Stimulated activated CD4-positive, alpha-beta T cell treated with anti-CD3 and anti-CD28 coated beads, Interleukin-1b, Interleukin-23, amount 100 ng/mL, for 24 hours (primary cell): ENCODE measurements around the gene PAK5.
A peak's percentile ranks its signal among the peaks of the same experiment; 100 is the strongest.

Experiments
- DNase-seq, 4 experiments: peaks; one replicate each; pipeline ENCODE4 v3.0.0-alpha.2; 2020; ENCODE audit warnings: low read depth in 4 of 4, low spot score in 1 of 4

Gene PAK5

DNA sequence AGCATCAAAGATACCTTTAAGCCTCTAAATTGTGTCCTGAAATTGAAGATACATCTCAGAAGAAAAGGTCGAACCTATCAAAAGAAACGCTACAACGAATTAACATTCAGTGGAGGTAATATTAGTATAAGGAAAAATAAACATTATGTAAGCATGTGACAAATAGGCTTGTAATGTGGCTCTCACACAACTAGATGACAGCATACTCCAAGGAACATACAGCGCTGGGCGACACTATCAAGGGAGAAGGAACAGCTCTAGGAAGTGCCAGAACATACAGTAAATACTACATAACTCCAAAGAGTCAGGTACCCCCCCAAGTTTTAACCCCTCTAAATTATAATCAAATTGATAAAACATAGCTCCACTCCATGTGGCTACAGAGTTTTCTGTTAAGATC is 220.9 kb downstream of the PAK5 start:
- no peak for DNase-seq

DNA sequence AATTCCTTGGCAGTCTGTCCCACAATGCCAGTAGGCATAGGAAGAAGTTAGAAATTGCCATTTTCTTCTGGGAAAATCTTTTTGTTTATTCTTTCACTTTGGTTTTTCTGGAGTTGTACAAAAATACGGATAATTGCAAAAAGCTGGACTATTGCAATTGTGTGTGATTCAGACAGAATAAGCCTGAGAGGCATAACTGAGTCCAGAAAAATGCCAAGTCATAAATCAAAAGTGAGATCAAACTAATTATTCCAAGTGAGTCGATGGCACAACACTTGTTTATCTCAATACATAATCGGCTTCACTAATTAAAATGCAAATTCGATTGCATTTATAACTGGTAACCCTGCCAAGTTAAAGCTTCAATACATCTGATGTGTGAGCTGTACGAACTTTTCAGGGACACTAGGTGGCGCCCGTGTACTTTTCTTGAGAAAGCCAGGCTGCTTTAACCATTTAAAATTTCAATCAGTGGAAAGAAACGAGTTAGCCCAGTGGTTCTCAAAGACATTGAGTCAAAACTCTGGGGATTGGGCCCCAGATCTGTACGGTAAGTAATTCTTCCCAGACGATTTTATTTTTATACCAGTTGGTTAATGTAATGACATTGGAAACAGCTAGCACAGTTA is 221.9 kb downstream of the PAK5 start:
- peak; percentile 7 to 21 (median 20) for DNase-seq

DNA sequence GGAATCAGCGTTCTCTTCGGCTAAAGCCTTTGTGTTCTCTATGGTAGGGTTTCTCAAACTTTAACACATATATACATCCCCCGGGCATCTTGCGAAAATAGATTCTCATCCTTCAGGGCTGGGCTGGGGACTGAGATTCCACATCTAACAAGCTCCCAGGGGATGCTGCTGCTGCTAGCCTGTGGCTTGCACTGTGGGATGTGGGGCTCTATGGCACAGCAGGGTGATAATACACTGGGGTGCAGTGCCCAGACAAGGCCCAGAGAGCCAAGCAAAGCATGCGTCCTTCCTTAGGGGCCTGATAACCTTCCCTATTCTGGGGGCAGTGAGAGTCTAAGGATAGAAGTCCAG is 222.4 kb downstream of the PAK5 start:
- no peak for DNase-seq

DNA sequence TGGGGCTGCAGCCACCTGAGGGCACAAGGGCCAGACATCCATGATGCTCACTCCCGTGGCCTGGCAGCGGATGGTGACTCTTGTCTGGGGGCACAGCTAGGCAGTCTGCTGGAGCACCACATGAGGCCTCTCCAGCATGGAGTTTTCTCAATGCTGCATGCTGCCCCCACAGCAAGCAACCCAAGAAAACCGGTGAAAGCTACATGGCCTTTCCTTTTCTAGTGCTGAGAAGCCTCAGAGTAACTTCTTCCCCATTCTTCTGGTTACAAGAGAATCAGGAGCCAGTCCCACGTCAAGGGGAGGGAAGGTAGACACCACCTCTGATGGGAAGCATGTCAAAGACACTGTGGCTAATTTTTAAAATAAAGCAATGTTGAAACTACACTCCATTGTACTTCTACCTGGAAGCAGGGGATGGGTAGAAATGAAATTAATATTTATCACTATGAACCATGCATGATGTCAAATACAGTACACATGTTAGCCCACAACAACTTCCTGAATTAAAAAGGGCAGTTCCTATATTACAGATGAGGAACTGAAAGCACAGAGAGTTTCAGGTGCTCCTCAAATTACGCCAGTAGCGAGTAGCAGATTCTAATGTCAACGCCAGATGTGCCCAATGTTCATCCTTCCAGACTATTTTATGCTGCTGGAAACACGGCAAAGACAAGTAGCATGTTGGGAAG is 223.0 kb downstream of the PAK5 start:
- DNase-seq, result no peak

DNA sequence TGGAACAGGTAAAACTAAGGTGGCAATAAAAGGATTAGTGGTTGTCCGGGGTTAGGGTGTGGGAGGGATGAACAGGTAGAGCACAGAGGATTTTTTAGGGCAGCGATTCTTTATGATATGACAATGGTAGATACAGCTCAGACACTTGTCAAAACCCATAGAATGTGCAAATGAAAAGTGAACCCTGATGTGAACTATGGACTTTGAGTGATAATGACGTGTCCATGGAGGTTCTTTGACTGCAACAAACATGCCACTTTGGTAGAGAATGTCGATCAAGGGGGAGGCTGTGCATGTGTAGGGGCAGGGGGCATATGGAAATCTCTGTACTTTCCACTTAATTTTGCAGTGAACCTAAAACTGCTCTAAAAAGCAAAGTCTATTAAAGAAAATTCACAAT is 223.8 kb downstream of the PAK5 start:
- no peak for DNase-seq

DNA sequence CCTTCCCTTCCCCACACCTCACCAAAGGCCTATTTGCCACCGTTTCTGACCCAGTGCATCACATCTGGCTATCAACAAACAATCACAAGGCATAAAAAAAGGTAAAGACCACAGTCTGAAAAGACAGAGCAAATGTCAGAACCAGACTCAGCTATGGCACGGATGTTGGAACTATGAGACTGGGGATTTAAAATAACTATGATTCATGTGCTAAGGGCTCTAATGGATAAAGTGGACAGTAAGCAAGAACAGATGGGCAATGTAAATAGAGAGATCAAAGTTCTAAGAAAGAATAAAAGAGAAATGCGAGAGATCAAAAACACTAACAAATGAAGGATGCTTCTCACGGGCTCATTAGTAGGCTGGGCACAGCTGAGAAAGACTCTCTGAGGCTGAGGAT is 225.0 kb downstream of the PAK5 start:
- no peak for DNase-seq

DNA sequence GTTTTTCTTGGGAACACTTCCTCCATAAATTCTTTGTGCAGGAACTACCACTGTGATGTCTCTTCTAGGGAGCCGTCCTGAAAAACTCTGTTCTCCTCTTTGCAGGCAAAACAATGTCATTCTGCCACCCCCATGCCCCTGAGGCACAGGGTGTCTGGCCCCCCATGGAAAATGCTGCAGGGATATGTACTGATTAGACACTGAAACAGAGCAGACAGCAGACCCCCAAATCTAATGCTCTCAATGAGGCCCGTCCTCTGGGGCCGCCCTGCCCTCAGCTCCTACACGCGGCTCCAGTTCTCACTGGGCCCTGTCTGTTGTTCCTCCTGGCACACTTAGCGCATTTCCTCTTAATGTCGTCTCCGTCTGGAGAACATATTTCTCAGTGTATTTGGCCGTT is 227.0 kb downstream of the PAK5 start:
- DNase-seq, result no peak

DNA sequence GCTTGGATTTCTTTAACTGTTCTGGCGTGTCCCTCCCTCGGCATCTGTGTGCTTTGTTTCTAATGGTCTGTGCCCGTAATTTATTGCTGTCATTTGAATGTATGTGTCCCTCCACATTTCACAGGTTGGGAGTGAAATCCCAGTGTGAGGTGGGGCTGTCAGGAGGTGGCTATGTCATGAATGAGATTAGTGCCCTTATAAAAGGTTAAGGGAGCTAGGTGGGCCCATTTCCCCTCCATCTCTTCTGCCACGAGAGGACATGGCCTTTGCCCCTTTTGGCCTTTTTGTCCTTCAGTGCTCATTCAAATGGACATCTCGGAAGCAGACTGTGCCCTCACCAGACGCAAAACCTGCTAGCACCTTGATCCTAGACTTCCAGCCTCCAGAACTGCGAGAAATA is 228.2 kb downstream of the PAK5 start:
- DNase-seq, result no peak

DNA sequence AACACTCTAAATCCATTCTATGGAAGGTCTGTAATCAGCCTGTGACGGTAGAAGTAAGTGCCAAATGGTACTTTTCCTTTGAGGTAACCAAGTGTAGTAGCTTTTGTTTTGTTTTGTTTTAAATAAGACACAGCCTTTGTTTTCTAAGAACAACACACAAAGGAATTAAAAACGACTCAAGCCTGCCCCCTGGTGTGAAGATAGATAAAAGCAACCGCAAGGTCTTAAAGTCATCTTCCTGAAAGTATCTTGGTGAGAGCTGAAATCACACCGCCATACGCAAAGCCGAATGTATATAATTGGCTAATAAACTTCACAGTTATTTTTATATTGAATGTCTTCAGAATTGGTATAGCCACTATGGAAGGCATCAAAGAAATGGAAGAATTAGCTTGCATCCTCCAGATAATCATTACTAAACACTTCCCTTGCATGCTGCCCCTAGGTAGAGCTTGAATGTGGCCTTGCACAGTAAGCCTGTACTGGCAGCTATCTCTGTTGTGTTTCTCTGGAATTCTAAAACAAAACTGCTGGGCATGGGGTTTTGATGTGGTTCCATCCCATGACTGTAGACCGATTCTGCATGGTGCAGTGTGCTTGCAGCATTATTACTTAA is 228.9 kb downstream of the PAK5 start:
- peak in 3 of 4 experiments; percentile 4 to 36 (median 12) for DNase-seq

DNA sequence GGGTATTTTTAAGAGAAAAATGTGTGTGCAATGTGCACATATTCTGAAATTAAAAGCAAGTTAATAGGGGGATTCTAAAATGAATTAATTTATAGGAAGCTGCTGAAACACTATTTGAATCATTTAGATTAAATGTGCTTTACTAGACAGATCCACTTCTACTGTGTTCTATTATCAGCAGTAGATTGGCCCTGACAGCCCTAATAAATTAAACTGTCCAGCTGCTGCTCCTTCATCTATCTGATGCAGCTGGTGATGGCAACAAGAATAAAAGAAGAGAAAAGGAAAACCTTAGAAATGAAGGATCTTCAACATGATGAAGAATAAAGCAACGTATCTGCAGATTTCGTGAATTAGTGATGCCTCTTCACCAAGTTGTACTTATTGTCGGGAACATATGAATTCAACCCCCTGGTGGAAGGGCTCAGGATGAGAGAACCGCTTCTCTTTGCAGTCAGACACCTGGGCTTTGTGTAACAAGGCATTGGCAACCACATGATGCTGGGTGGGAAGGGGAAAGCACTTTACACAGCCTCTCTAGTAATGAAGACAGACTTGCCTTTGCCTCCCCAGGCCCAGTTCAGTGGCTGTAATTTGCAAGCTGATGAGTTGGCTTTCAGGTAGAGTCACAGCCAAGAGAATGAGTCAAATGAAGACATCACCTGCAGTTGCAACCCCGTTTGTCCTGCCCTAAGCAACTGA is 230.1 kb downstream of the PAK5 start:
- DNase-seq, result no peak

DNA sequence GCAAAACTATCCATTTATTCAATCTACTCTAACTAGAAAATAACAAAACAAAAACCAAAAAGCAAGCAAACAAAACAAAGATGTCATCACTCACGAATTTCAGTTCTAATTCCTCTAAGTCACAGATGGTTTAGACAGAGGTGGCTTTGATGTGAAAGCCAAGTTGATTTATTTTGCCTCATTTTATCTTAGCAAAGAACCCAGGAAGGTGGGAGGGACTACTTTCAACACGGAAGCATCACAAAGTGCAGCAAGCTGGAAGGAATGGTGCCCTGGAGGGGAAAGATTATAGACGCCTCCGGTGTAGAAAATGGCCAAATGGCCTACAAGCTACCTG is 236.1 kb downstream of the PAK5 start:
- no peak for DNase-seq

DNA sequence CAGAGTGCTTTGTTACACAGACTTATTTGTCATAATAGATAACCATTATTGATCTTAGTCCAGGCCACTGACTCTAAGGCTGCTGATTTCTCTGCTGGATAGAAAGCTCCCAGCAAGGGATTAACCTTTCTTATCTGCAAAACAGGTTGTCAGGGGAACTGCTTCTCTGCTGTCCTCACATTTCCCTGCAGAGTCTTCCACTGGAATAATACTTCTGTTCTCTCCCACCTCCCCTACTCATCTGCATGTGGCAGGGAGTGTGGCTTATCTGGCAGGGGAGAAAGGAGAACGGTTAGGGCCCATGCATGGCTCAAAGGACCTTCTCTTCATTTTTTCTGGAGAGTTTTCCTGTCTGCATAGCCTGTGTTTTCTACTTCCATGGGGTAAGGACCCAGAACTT is 238.3 kb downstream of the PAK5 start:
- DNase-seq, result no peak

DNA sequence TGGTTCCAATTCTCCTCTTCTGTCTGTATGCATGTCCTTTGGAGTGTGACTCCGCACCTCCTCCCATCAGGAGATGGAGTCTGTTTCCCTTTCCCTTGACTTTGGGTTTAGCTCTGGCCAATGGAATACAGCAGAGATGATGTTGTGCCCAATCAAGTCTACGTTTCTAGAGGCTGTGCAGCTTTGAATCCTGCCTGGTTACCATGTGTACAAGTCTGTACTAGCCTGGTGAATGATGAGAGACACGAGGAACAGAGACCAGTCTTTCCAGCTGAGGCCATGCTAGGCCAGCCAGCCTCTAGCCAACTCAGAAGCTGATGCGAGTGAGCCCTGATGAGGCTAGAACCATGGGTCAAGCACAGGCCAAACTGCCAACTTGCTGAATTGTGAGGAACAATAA is 241.3 kb downstream of the PAK5 start:
- DNase-seq, result no peak

DNA sequence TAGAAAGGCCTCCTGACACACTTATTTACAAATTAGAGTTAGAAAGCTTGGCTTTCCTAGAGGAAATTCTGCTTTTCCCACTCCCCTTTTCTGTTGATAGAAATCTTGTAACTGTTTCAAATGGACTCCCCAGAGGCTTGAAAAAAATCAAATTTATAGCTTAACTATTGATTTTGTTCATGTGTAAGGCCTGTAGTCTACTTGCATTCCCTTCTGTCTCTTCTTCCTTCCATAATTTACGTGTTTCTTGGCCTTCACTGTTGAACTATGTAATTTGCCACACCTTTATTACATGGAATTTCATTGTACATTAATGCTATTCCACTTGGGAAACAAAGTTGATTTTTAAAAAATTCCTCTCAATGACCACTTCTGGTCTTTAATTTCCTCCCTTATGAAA is 243.1 kb downstream of the PAK5 start:
- no peak for DNase-seq

DNA sequence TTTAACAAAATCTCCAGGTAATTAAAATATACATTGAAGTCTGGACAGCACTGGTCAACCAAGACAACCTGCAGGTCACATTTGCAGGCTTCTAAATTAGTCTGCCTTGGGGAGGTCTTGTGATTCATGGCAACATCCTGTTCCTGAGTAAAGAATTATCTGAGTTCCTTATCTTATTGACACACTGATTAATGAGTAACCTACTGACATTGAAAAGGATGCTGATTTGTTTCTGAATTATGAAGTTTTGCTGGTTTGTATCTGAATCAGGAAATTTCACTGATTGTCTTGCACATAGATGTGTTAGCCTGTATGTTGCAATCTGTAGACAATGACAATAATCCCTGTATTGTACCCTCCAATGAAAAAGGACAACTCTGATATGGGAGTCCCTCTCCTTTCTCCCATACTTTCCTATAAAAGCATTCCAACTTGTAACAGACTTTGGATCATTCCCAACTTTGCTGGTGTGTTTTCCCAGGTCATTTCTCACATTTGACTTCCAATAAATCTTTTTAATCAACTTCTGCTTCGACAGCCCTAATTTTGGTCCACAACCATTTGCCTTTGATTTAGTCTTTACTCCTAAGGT is 244.5 kb downstream of the PAK5 start:
- no peak for DNase-seq

DNA sequence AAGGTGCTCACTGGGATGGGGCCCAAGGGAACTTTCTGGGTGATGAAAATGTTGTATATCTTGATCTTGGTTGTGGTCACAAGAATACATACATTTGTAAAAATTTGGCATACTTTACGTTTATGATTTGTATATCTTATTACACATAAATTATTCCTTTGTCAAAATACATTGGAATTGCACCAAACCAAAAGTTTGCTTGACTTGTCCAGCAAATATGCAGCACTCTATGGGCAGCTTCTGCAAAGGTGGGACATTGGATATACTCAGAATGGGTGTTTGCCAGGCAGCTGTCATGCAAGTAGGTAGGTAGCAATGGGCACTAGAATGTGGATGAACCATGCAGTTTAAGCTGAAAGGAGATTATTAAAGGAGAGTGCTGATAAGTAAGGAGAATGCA is 246.5 kb downstream of the PAK5 start:
- no peak for DNase-seq

DNA sequence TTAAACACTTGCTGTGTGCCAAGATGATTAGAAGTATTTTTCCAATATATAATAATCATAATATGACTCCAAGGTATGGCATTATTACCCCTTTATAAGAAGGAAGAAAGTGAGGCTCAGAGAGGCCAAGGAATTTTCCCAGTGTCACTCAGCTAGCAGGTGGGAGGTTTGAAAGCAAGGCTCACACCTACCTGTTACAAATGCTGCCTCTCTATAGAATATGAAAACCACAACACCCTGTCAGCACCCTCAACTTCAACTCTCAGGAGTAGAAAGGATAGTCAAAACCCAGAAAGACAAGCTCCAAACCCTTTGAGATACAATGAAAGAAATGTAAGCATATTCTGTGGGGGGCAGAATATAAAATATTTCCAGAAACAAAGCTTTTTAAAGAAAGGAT is 247.8 kb downstream of the PAK5 start:
- DNase-seq, result no peak

DNA sequence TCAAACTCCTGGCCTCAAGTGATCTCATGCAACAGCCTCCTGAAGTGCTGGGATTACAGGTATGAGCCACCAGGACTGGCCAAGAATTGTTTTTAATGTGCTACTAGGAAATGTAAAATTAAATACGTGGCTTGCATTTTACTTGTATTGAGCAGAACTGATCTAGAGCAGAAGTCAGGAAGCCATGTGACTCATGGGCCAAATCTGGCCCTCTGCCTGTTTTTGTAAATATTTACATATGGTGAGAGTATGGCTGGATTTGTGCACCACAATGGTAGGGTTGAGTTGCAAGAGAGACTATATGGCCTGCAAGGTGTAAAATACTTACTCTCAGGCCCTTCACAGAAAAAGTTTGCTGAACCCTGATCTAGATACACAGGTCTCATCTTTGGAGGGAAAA is 248.7 kb downstream of the PAK5 start:
- no peak for DNase-seq

DNA sequence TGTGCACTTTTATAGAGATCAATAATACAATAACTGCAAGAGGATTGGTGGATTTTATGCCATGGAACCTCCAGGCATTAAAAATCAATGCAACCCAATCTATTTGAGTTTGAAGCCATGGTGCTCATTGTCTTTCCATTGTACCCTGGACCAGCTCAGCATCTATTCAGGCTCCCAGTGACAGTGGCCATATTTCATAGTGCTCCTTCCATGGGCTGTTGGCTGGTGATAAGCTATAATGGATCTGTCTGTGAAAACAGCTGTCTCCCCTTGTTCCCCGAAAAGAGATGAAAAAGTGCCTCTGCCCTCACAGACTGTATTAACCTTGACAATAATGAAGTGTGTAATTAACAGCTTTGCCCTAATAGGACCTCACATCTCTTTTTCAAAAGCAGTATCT is 250.2 kb downstream of the PAK5 start:
- DNase-seq, result no peak

DNA sequence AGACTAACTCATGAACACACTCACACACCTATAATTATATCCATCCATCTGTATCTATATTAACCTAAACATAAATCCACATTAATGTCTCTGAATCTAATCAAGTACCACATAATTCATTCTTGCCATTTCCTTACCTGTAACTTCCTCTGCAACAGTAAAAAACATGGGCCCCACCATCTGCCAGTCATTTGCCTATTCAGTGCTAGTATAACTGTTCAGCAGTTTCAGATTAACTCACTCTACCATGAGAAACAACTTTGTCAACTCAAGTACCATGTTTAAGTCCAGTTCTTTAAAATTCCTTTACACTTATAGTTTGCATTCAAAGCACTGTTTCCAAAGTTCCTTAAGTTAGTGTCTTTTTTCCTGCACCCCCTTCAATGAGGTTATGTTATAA is 255.7 kb downstream of the PAK5 start:
- no peak for DNase-seq

DNA sequence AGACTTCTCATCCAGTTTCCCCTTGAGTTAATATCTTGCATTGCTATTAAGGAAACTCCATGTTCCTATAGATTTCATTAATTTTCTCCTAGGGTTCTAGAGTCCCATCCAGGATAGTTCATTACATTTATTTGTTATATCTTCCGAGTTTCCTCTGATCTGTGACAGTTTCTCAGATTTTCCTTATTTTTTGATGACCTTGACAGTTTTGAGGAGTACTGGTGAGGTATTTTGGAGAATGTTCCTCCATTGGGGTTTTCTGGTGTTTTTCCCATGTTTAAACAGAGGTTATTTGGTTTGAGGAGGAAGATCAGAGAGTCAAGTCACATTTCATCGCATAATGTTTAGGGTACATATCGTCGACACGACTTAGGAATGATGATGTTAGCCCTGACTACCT is 256.7 kb downstream of the PAK5 start:
- DNase-seq, result no peak

DNA sequence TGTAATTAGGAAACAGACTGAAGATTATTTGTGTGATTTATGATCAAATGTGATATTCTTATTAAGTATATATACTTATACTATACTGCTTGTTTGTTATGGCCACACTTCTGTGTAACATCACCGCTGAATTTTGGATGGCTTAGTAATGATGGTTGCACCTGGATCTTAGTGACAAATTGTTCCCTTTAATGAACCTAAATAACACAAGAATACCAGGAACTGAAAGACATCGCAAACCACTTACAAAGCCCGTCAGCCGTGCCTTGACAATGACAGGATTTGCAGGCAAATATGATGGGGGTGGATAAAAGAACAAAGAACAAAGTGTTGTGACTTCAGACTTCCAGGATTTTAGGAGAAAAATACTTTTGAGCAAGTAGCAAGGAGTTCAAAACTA is 257.4 kb downstream of the PAK5 start:
- DNase-seq, result no peak
